ENCODE data around the gene KCNK4. TPM values are rescaled to one million over a fixed set of nuclear protein-coding genes. Genes with fewer than 3 reads are reported as not detected.

KCNK4 gene
- total and polyA plus RNA-seq, 2 donors (not counting 3 experiments of a cell fraction or from before 2014, with no cell fraction given) = 0.06 to 0.44 TPM

DNA sequence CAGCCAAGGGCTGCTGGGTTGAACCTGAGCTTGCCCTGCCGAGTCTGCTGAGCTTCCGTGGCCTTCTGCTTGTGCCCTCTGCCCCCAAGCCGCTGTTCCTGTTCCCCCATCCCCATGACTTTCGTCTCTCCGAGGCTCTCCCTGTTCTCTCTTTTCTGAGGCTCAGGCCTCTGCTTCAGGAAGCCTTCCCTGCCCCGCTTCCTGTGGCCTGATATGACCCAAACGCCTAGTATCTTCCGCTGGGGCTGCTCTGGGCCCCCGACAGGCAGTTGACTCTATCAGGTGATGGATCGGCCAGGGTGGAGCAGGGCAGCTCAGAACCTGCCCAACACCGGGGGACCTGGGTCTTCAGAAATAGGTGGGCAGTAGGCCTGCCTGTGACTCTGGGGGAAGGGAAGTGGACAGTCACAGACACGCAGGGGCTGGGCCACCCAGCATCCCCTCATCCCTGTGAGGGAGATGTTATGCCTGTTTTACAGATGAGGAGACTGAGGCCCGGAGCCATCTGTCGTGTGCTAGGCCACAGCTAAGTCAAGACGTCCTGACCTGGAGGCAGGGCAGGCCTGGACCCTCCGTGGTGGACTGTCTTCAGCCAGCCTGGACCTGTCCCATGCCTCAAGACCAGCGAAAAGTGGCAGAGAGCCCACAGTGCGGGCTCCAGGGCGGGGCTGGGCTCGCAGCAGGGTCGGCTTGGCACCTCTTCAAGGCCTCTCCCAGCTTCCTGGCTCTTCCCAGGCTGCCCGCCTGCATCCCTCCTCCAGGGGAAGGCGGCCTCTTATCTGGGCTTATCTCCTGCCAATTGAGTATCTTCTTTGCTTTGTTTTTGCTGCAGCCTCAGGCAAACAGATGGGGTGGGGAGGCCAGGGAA, 22.8 kb upstream of the KCNK4 start:
- Histone ChIP-seq H3K9me3 (replicated peaks; ENCODE audit: control insufficient read depth, insufficient read depth, low read length) (no peaks in the 10 kb centered on the region), H3K4me3 (replicated peaks in 1 of 3; ENCODE audit: insufficient read depth in 1 of 3, low read depth in 1 of 3, low read length in 3 of 3) (no peak overlapping the region), H3K9me1 (replicated peaks; ENCODE audit: control insufficient read depth, extremely low read depth, insufficient read depth, low read length) (no peaks in the 10 kb centered on the region), H3K36me3 (ENCODE audit: control insufficient read depth in 2 of 2, extremely low read depth in 1 of 2, insufficient read depth in 2 of 2, low read length in 2 of 2) (peaks cover 2 to 13% of the 10 kb centered on the region in 2 experiments), H3K79me2 (ENCODE audit: control insufficient read depth, insufficient read depth, low read length) (no peaks in the 10 kb centered on the region), H3K4me1 (ENCODE audit: control insufficient read depth, extremely low read depth, insufficient read depth, low read length) (peaks cover 45% of the 10 kb centered on the region), H2AFZ (ENCODE audit: low read depth, low read length) (no peak overlapping the region), H4K20me1 (replicated peaks; ENCODE audit: control insufficient read depth, extremely low read depth, insufficient read depth, low read length) (no peaks in the 10 kb centered on the region), H3K27ac (ENCODE audit: insufficient read depth, low read depth, low read length) (peak overlapping the region; percentile 76), H3K4me2 (ENCODE audit: insufficient read depth, low read length) (peak overlapping the region; percentile 43), H3K9ac (replicated peaks; ENCODE audit: extremely low read depth, insufficient read depth, low read length) (peak overlapping the region; percentile 76), H3K27me3 (ENCODE audit: control insufficient read depth in 2 of 2, insufficient read depth in 2 of 2, low read length in 2 of 2) (no peaks in the 10 kb centered on the region)
- no peak for FAIRE-seq
- BruUV-seq (replicated peaks) = no TSS peak
- TF ChIP-seq CTCF (IDR thresholded peaks at IDR 0.05; ENCODE audit: extremely low read depth in 1 of 2, insufficient read depth in 1 of 2, low read depth in 1 of 2, low read length in 2 of 2) (no peak), EZH2 (IDR thresholded peaks at IDR 0.05; ENCODE audit: borderline replicate concordance, low read depth, low read length, severe bottlenecking) (no peak), POLR2AphosphoS5 (IDR thresholded peaks at IDR 0.05; ENCODE audit: insufficient read depth, low read depth, low read length) (no peak), JUN (IDR thresholded peaks at IDR 0.05; ENCODE audit: borderline replicate concordance, insufficient read depth, insufficient read length, low read depth) (no peak), POLR2A (IDR thresholded peaks at IDR 0.05; ENCODE audit: low read depth, low read length) (peak; percentile 41), GATA2 (IDR thresholded peaks at IDR 0.05; ENCODE audit: insufficient read depth, insufficient read length, low read depth, low read length) (peak; percentile 89), FOS (IDR thresholded peaks at IDR 0.05; ENCODE audit: borderline replicate concordance, insufficient read depth, low read length) (no peak)
- DNase-seq (ENCODE audit: low read depth, low spot score) = peak; percentile 74
- ChIA-PET POLR2A (interaction anchor here (0.7 to 2.6 kb wide), 5 partner anchors 14 to 63 kb away, joined by 3 to 10 read pairs (median 3); partner anchors contain the start of genes FERMT3, FKBP2 and PPP1R14B), CTCF (interaction anchor here (0.7 to 5.6 kb wide), 16 partner anchors 10 to 87 kb away, joined by 3 to 60 read pairs (median 4); partner anchors contain the start of genes BAD, CATSPERZ, FERMT3 and PLCB3)
- dilution Hi-C loops (cut with MboI; ENCODE audit: extremely low pct_ligation_motif_present, low sequenced_read_pairs) (no loop called here), intact Hi-C loops (cut with micrococcal nuclease) (loop anchor here (2.0 kb wide), 1 partner anchor 511 kb away; the partner anchor contains the start of gene SF1)

Data from endothelial cell of umbilical vein (primary cell).